VCaP (cell line): ENCODE measurements around the gene DGKE.
A peak's percentile ranks its signal among the peaks of the same experiment; 100 is the strongest.

Experiments used
- H3K27ac ChIP-seq: fragments of 450-650 bp; 2 replicates; pipeline ENCODE4 v1.5.1; 2017
- CTCF ChIP-seq: fragments of 450-650 bp; conservative IDR thresholded peaks from 2 replicates; pipeline ENCODE4 v1.5.1; 2017; ENCODE audit warnings: mild to moderate bottlenecking, moderate library complexity

DGKE gene

GRCh38 chr17:56867948-56868376, 34.0 kb downstream of the DGKE start:
- no peak for TF ChIP-seq CTCF
- peak overlapping the region; percentile 63 for H3K27ac ChIP-seq

- peak overlapping the region; percentile 63 for H3K27ac ChIP-seq
- TF ChIP-seq CTCF, result no peak
Measured at GRCh38 chr17:56868716-56869115, 34.8 kb downstream of the DGKE start.

GRCh38 chr17:56870081-56870651, 36.2 kb downstream of the DGKE start:
- H3K27ac ChIP-seq, result no peak overlapping the region
- no peak for TF ChIP-seq CTCF

GRCh38 chr17:56876766-56877179, 42.8 kb downstream of the DGKE start:
- no peak overlapping the region for H3K27ac ChIP-seq
- no peak for TF ChIP-seq CTCF

- no peak overlapping the region for H3K27ac ChIP-seq
- no peak for TF ChIP-seq CTCF
Measured at GRCh38 chr17:56879280-56879679, 45.3 kb downstream of the DGKE start.

GRCh38 chr17:56880133-56880532, 46.2 kb downstream of the DGKE start:
- TF ChIP-seq CTCF, result no peak

GRCh38 chr17:56880571-56880970, 46.6 kb downstream of the DGKE start:
- H3K27ac ChIP-seq, result no peak overlapping the region
- TF ChIP-seq CTCF, result no peak

More at GRCh38 chr17:56880133-56880532, 46.2 kb downstream of the DGKE start:
- no peak overlapping the region for H3K27ac ChIP-seq
